ENCODE measurements around the gene TELO2.

GRCh38 chr16:1488054-1488601 is 5.0 kb upstream of the TELO2 start:
- TF ChIP-seq ZNF639 (tag by site-specific recombination; IDR thresholded peaks at IDR 0.05) (no peak), ZFP41 (tag by site-specific recombination; IDR thresholded peaks at IDR 0.05; ENCODE audit: borderline replicate concordance) (no peak), CTCF (tag by site-specific recombination; IDR thresholded peaks at IDR 0.05) (no peak), ZNF530 (tag by site-specific recombination; IDR thresholded peaks at IDR 0.05; ENCODE audit: low read depth) (no peak), ZNF621 (tag by site-specific recombination; IDR thresholded peaks at IDR 0.05) (no peak), TCF7L2 (IDR thresholded peaks at IDR 0.05; ENCODE audit: borderline replicate concordance, low read depth, low read length) (no peak), ZSCAN30 (tag by site-specific recombination; IDR thresholded peaks at IDR 0.05) (no peak), ZBTB8A (tag by site-specific recombination; IDR thresholded peaks at IDR 0.05) (no peak), PRDM2 (tag by site-specific recombination; IDR thresholded peaks at IDR 0.05; ENCODE audit: borderline replicate concordance) (no peak), ZNF138 (tag by site-specific recombination; IDR thresholded peaks at IDR 0.05; ENCODE audit: borderline replicate concordance) (no peak), ZNF76 (tag by site-specific recombination; IDR thresholded peaks at IDR 0.05; ENCODE audit: borderline replicate concordance, low read depth) (no peak), ZNF23 (tag by site-specific recombination; IDR thresholded peaks at IDR 0.05; ENCODE audit: borderline replicate concordance) (no peak)
